WTC11 (cell line): ENCODE results near the gene YPEL1. TPM values are rescaled to one million over a fixed set of nuclear protein-coding genes. Genes with fewer than 3 reads are reported as not detected.

Source experiments
- ATAC-seq: fragments of 200-7000 bp; cut with Tn5 transposase; 2 replicates; pipeline ENCODE4 v1.10.0; 2021; ENCODE audit warnings: mild to moderate bottlenecking, moderate library complexity
- CTCF ChIA-PET: fragments of 300-600 bp; sonication (Branson Sonifier 250); formaldehyde crosslinking; loops from one replicate; lab custom pipeline; 2021; ENCODE audit warnings: antibody characterized with exemption; lab: Charles Lee
- POLR2A ChIA-PET: fragments of 350-600 bp; sonication (Branson Sonifier 250); formaldehyde crosslinking; loops from one replicate; lab custom pipeline; 2021; ENCODE audit warnings: antibody characterized with exemption; lab: Charles Lee
- DNase-seq: peaks from one replicate; pipeline ENCODE4 v3.0.0; 2021; ENCODE audit warnings: low spot score
- H3K27ac Mint-ChIP-seq: 2 replicates; pipeline ENCODE4 v1.8.0; 2021; ENCODE audit warnings: mixed read lengths
- H3K27me3 Mint-ChIP-seq: 2 replicates; pipeline ENCODE4 v1.8.0; 2021; ENCODE audit warnings: low read depth, mild to moderate bottlenecking, moderate library complexity, mixed read lengths
- H3K36me3 Mint-ChIP-seq: 2 replicates; pipeline ENCODE4 v1.8.0; 2021; ENCODE audit warnings: mixed read lengths
- H3K4me1 Mint-ChIP-seq: 2 replicates; pipeline ENCODE4 v1.8.0; 2022; ENCODE audit warnings: mixed read lengths
- H3K4me3 Mint-ChIP-seq: 2 replicates; pipeline ENCODE4 v1.8.0; 2021; ENCODE audit warnings: mild to moderate bottlenecking, moderate library complexity, mixed read lengths
- H3K9me3 Mint-ChIP-seq: 2 replicates; pipeline ENCODE4 v1.8.0; 2021; ENCODE audit warnings: mixed read lengths
- AR ChIP-seq: fragments of 250-450 bp; sonication (Bioruptor Pico); IDR thresholded peaks from 2 replicates; pipeline ENCODE4 v1.9.0; 2021; ENCODE audit warnings: mild to moderate bottlenecking
- ATF1 ChIP-seq: sonication (generic); formaldehyde crosslinking; IDR thresholded peaks from 2 replicates; pipeline ENCODE4 v1.8.1; 2023; ENCODE audit warnings: mild to moderate bottlenecking, moderate library complexity, missing genetic modification reagents
- ATF6 ChIP-seq: sonication (generic); formaldehyde crosslinking; IDR thresholded peaks from 2 replicates; pipeline ENCODE4 v1.8.1; 2023; ENCODE audit warnings: mild to moderate bottlenecking, missing genetic modification reagents
- CBFB ChIP-seq: sonication (generic); formaldehyde crosslinking; IDR thresholded peaks from 2 replicates; pipeline ENCODE4 v1.8.1; 2022; ENCODE audit warnings: mild to moderate bottlenecking, low read depth, missing genetic modification reagents
- CDX4 ChIP-seq: fragments of 250-450 bp; sonication (Bioruptor Pico); IDR thresholded peaks from 2 replicates; pipeline ENCODE4 v1.9.0; 2021; ENCODE audit warnings: moderate library complexity, mild to moderate bottlenecking, inconsistent platforms, borderline replicate concordance
- E2F5 ChIP-seq: sonication (generic); formaldehyde crosslinking; IDR thresholded peaks from 2 replicates; pipeline ENCODE4 v1.8.1; 2022; ENCODE audit warnings: mild to moderate bottlenecking, moderate library complexity, missing genetic modification reagents
- GRHL2 ChIP-seq: fragments of 250-450 bp; sonication (Bioruptor Pico); IDR thresholded peaks from 2 replicates; pipeline ENCODE4 v1.8.0; 2022; ENCODE audit warnings: mild to moderate bottlenecking, moderate library complexity; ENCODE audit not compliant: insufficient replicate concordance, severe bottlenecking
- GTF2I ChIP-seq: fragments of 250-450 bp; sonication (Bioruptor Pico); conservative IDR thresholded peaks from 2 replicates; pipeline ENCODE4 v1.4.0; 2021; ENCODE audit warnings: mild to moderate bottlenecking
- JUN ChIP-seq: sonication (generic); formaldehyde crosslinking; IDR thresholded peaks from 2 replicates; pipeline ENCODE4 v1.8.0; 2023; ENCODE audit warnings: mild to moderate bottlenecking, missing genetic modification reagents
- MXD4 ChIP-seq: fragments of 250-450 bp; sonication (Bioruptor Pico); IDR thresholded peaks from 2 replicates; pipeline ENCODE4 v1.8.0; 2021; ENCODE audit warnings: mild to moderate bottlenecking, moderate library complexity, borderline replicate concordance
- STAT6 ChIP-seq: sonication (generic); formaldehyde crosslinking; conservative IDR thresholded peaks from 2 replicates; pipeline ENCODE4 v1.8.1; 2023; ENCODE audit warnings: mild to moderate bottlenecking, low read depth, missing genetic modification reagents, moderate library complexity
- TCF7 ChIP-seq: sonication (generic); formaldehyde crosslinking; IDR thresholded peaks from 2 replicates; pipeline ENCODE4 v1.8.0; 2022; ENCODE audit warnings: mild to moderate bottlenecking, low read depth, missing genetic modification reagents, moderate library complexity
- ZBTB43 ChIP-seq: sonication (generic); formaldehyde crosslinking; IDR thresholded peaks from 2 replicates; pipeline ENCODE4 v1.8.1; 2023; ENCODE audit warnings: mild to moderate bottlenecking, missing genetic modification reagents
- ZMAT4 ChIP-seq: fragments of 250-450 bp; sonication (Bioruptor Pico); IDR thresholded peaks from 2 replicates; pipeline ENCODE4 v1.9.0; 2021; ENCODE audit warnings: mild to moderate bottlenecking
- ZNF232 ChIP-seq: sonication (generic); formaldehyde crosslinking; IDR thresholded peaks from 2 replicates; pipeline ENCODE4 v1.8.0; 2022; ENCODE audit warnings: mild to moderate bottlenecking, missing genetic modification reagents
- ZNF263 ChIP-seq: sonication (generic); formaldehyde crosslinking; IDR thresholded peaks from 2 replicates; pipeline ENCODE4 v1.8.1; 2022; ENCODE audit warnings: low read depth, mild to moderate bottlenecking, moderate library complexity, missing genetic modification reagents
- ZNF532 ChIP-seq: fragments of 250-450 bp; sonication (Bioruptor Pico); IDR thresholded peaks from 2 replicates; pipeline ENCODE4 v1.9.0; 2021; ENCODE audit warnings: mild to moderate bottlenecking, borderline replicate concordance
- total RNA-seq: library from RNA; stranded (reverse); gene quantifications from 3 replicates; pipeline ENCODE4 v1.2.3, GENCODE V29; 2021

The YPEL1 gene
- total RNA-seq, 1 experiment from 2014 or later, result 7.7 TPM

GRCh38 chr22:21697880-21698279 lies 37.7 kb downstream of the YPEL1 start (continued):
- no peak for TF ChIP-seq CBFB (CRISPR knock-in tag)
- TF ChIP-seq GRHL2 (CRISPR knock-in tag), result no peak
- no peak for TF ChIP-seq GTF2I (CRISPR knock-in tag)

GRCh38 chr22:21697021-21697771 lies 38.4 kb downstream of the YPEL1 start:
- no peaks in the 10 kb centered on the region for H3K27me3 Mint-ChIP-seq
- CTCF ChIA-PET, result interaction anchor here (1.1 to 1.6 kb wide), 2 partner anchors 16 to 29 kb away, joined by 3 to 7 read pairs; no protein-coding TSS in a partner anchor
- H3K36me3 Mint-ChIP-seq, result peaks cover 26% of the 10 kb centered on the region
- no peaks in the 10 kb centered on the region for H3K4me1 Mint-ChIP-seq
- no peak for ATAC-seq
- TF ChIP-seq ATF1 (CRISPR knock-in tag) (no peak), ZNF263 (no peak), AR (CRISPR knock-in tag) (no peak), E2F5 (no peak), ZNF532 (no peak), ZNF232 (CRISPR knock-in tag) (no peak), MXD4 (no peak), ATF6 (CRISPR knock-in tag) (no peak), ZMAT4 (CRISPR knock-in tag) (no peak), STAT6 (CRISPR knock-in tag) (no peak), CDX4 (CRISPR knock-in tag) (no peak), TCF7 (no peak), JUN (CRISPR knock-in tag) (no peak), ZBTB43 (CRISPR knock-in tag) (no peak)
- H3K4me3 Mint-ChIP-seq, result no peak overlapping the region
- H3K9me3 Mint-ChIP-seq, result no peaks in the 10 kb centered on the region
- POLR2A ChIA-PET, result interaction anchor here (1.1 kb wide), 1 partner anchor 45 kb away, joined by 3 read pairs; no protein-coding TSS in a partner anchor
- DNase-seq, result no peak
- H3K27ac Mint-ChIP-seq, result no peak overlapping the region
